Stimulated activated CD8-positive, alpha-beta memory T cell treated with anti-CD3 and anti-CD28 coated beads, Interleukin-4, amount 100 ng/mL, for 48 hours (primary cell): ENCODE data around the gene PLPP1.

Experiments used
- DNase-seq: peaks from one replicate; pipeline ENCODE4 v3.0.0-alpha.2; 2020

The PLPP1 gene

GRCh38 chr5:55497712-55498111 is 37.1 kb downstream of the PLPP1 start:
- no peak for DNase-seq

- no peak for DNase-seq
Measured at GRCh38 chr5:55495216-55495615, 39.5 kb downstream of the PLPP1 start.

GRCh38 chr5:55492449-55492848 is 42.3 kb downstream of the PLPP1 start:
- no peak for DNase-seq

GRCh38 chr5:55485073-55485472 is 49.7 kb downstream of the PLPP1 start:
- no peak for DNase-seq

GRCh38 chr5:55484531-55484930 is 50.2 kb downstream of the PLPP1 start:
- no peak for DNase-seq

GRCh38 chr5:55483885-55484284 is 50.9 kb downstream of the PLPP1 start:
- no peak for DNase-seq

GRCh38 chr5:55481293-55481855 is 53.4 kb downstream of the PLPP1 start:
- no peak for DNase-seq

- no peak for DNase-seq
Measured at GRCh38 chr5:55480781-55481180, 54.0 kb downstream of the PLPP1 start.

GRCh38 chr5:55472642-55473041 is 62.1 kb downstream of the PLPP1 start:
- no peak for DNase-seq

GRCh38 chr5:55471468-55471867 is 63.3 kb downstream of the PLPP1 start:
- no peak for DNase-seq

- no peak for DNase-seq
Measured at GRCh38 chr5:55470282-55470681, 64.5 kb downstream of the PLPP1 start.

GRCh38 chr5:55469839-55470238 is 64.9 kb downstream of the PLPP1 start:
- no peak for DNase-seq

GRCh38 chr5:55467862-55468551 is 66.8 kb downstream of the PLPP1 start:
- DNase-seq = no peak

GRCh38 chr5:55463613-55464012 is 71.2 kb downstream of the PLPP1 start:
- no peak for DNase-seq

- no peak for DNase-seq
Measured at GRCh38 chr5:55459572-55459971, 75.2 kb downstream of the PLPP1 start.

- DNase-seq = no peak
Measured at GRCh38 chr5:55456216-55456895, 78.4 kb downstream of the PLPP1 start.

- no peak for DNase-seq
Measured at GRCh38 chr5:55454282-55454681, 80.5 kb downstream of the PLPP1 start.

- DNase-seq = no peak
Measured at GRCh38 chr5:55453211-55453610, 81.6 kb downstream of the PLPP1 start.

- DNase-seq = no peak
Measured at GRCh38 chr5:55451976-55452375, 82.8 kb downstream of the PLPP1 start.

GRCh38 chr5:55450050-55450765 is 84.6 kb downstream of the PLPP1 start:
- DNase-seq = no peak

GRCh38 chr5:55446640-55447351 is 88.0 kb downstream of the PLPP1 start:
- no peak for DNase-seq

- no peak for DNase-seq
Measured at GRCh38 chr5:55445791-55446190, 89.0 kb downstream of the PLPP1 start.

GRCh38 chr5:55441954-55442353 is 92.8 kb downstream of the PLPP1 start:
- DNase-seq = no peak
